Stimulated activated naive CD4-positive, alpha-beta T cell treated with Interleukin-2 at 50 U/mL for 16 hours (primary cell): ENCODE measurements around the gene GAGE12E.
"Not testable (repeated sequence)": the region's sequence is repeated elsewhere in the genome, so short reads cannot be mapped to it uniquely, and the experiment has no call there.

Source experiments
- DNase-seq: peaks from one replicate; lab custom pipeline; 2025; lab: John Stamatoyannopoulos, UW

Gene GAGE12E

DNA sequence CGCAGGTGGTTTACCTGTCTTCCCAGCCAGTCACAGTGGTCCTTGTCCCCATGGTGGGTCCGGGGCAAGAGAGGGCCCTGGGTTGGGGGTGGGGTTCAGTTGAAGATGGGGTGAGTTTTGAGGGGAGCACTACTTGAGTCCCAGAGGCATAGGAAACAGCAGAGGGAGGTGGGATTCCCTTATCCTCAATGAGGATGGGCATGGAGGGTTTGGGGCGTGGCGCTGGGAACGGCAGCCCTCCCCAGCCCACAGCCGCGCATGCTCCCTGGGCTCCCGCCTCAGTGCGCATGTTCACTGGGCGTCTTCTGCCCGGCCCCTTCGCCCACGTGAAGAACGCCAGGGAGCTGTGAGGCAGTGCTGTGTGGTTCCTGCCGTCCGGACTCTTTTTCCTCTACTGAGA is at the start of gene GAGE12E:
Gene GAGE12E, plus strand, starts transcription at position 301 of the 400 bp plus-strand sequence. CDS start 1,155 bp downstream, outside the sequence.
- DNase-seq, result not testable (repeated sequence)

DNA sequence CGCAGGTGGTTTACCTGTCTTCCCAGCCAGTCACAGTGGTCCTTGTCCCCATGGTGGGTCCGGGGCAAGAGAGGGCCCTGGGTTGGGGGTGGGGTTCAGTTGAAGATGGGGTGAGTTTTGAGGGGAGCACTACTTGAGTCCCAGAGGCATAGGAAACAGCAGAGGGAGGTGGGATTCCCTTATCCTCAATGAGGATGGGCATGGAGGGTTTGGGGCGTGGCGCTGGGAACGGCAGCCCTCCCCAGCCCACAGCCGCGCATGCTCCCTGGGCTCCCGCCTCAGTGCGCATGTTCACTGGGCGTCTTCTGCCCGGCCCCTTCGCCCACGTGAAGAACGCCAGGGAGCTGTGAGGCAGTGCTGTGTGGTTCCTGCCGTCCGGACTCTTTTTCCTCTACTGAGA is 19.2 kb upstream of the GAGE12E start, which contains the start of gene GAGE12C:
Gene GAGE12C, plus strand, starts transcription at position 301 of the 400 bp plus-strand sequence. CDS start 1,155 bp downstream, outside the sequence.
- DNase-seq, result not testable (repeated sequence)

- DNase-seq, result not testable (repeated sequence)
Measured at GRCh38 chrX:49541433-49541832, 9.7 kb upstream of the GAGE12E start, which contains the start of gene GAGE12D. TSS of gene GAGE12D (plus strand) at chrX:49541733. CDS start at chrX:49542888, 1,155 bp downstream.

GRCh38 chrX:49560542-49560941 is 9.5 kb downstream of the GAGE12E start, which contains the start of gene GAGE12F:
TSS of gene GAGE12F (plus strand) at chrX:49560842. CDS start at chrX:49561997, 1,155 bp downstream.
- not testable (repeated sequence) for DNase-seq

GRCh38 chrX:49568728-49569127 is 17.6 kb downstream of the GAGE12E start:
- DNase-seq, result not testable (repeated sequence)

DNA sequence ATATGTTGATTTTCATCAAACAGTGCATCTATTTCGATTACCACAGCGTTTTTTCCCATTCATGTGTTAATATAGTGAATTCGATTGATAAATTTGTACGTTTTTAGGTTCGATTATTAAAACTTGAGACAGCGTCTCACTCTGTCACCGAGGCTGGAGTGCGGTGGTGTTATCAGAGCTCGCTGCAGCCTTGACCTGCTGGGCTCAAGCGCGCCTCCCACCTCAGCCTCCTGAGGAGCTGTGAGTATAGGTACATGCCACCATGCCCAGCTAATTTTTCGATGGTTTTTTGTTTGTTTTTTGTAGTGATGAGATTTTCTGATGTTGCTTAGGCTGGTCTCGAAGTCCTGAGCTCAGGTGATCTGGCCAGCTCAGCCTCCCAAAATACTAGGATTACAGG is 18.1 kb downstream of the GAGE12E start:
- not testable (repeated sequence) for DNase-seq

DNA sequence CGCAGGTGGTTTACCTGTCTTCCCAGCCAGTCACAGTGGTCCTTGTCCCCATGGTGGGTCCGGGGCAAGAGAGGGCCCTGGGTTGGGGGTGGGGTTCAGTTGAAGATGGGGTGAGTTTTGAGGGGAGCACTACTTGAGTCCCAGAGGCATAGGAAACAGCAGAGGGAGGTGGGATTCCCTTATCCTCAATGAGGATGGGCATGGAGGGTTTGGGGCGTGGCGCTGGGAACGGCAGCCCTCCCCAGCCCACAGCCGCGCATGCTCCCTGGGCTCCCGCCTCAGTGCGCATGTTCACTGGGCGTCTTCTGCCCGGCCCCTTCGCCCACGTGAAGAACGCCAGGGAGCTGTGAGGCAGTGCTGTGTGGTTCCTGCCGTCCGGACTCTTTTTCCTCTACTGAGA is 19.0 kb downstream of the GAGE12E start, which contains the start of gene GAGE12G:
Gene GAGE12G, plus strand, starts transcription at position 301 of the 400 bp plus-strand sequence. CDS start 1,155 bp downstream, outside the sequence.
- DNase-seq, result not testable (repeated sequence)

GRCh38 chrX:49579649-49580048 is 28.6 kb downstream of the GAGE12E start, which contains the start of gene GAGE12H:
TSS of gene GAGE12H (plus strand) at chrX:49579949. CDS start at chrX:49581104, 1,155 bp downstream.
- not testable (repeated sequence) for DNase-seq

- DNase-seq, result not testable (repeated sequence)
Measured at GRCh38 chrX:49589196-49589595, 38.1 kb downstream of the GAGE12E start, which contains the start of gene GAGE2A. TSS of gene GAGE2A (plus strand) at chrX:49589496. CDS start at chrX:49590651, 1,155 bp downstream.

GRCh38 chrX:49589769-49590478 is 38.8 kb downstream of the GAGE12E start:
- DNase-seq, result not testable (repeated sequence)

- DNase-seq, result not testable (repeated sequence)
Measured at GRCh38 chrX:49590488-49590887, 39.4 kb downstream of the GAGE12E start.

DNA sequence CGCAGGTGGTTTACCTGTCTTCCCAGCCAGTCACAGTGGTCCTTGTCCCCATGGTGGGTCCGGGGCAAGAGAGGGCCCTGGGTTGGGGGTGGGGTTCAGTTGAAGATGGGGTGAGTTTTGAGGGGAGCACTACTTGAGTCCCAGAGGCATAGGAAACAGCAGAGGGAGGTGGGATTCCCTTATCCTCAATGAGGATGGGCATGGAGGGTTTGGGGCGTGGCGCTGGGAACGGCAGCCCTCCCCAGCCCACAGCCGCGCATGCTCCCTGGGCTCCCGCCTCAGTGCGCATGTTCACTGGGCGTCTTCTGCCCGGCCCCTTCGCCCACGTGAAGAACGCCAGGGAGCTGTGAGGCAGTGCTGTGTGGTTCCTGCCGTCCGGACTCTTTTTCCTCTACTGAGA is 47.6 kb downstream of the GAGE12E start, which contains the start of gene GAGE1:
Gene GAGE1, plus strand, starts transcription at position 301 of the 400 bp plus-strand sequence. CDS start 1,155 bp downstream, outside the sequence.
- not testable (repeated sequence) for DNase-seq
